CD14-positive monocyte (primary cell): ENCODE measurements around the gene B3GNT9. TPM values are rescaled to one million over a fixed set of nuclear protein-coding genes. Genes with fewer than 3 reads are reported as not detected.

Experiments used
- DNase-seq, 3 donors: peaks; one replicate each; pipeline ENCODE4 v3.0.0-alpha.2; 2011 to 2022
- H2AFZ ChIP-seq: 2 replicates; pipeline ENCODE4 v1.6.0; 2012; ENCODE audit warnings: mild to moderate bottlenecking, low read depth, low read length, inconsistent platforms; ENCODE audit not compliant: insufficient read depth, poor library complexity, severe bottlenecking
- H3K27ac ChIP-seq, 2 donors: 1 replicate in 1 of 2; 2 replicates in 1 of 2; pipeline ENCODE4 v1.5.1; 2012 to 2013; ENCODE audit warnings: low read length in 2 of 2, control low read depth in 1 of 2, inconsistent platforms in 1 of 2, low read depth in 1 of 2, mild to moderate bottlenecking in 1 of 2
- H3K27me3 ChIP-seq, 2 donors: one replicate each; pipeline versions ENCODE4 v1.6.0 to v1.6.1; 2011 to 2013; ENCODE audit warnings: low read length in 2 of 2; ENCODE audit not compliant: control insufficient read depth in 2 of 2, insufficient read depth in 2 of 2
- H3K36me3 ChIP-seq, 2 donors: replicated peaks in 1 of 2; 1 replicate in 1 of 2; 2 replicates in 1 of 2; pipeline versions ENCODE4 v1.5.1 to v1.6.1; 2012 to 2013; ENCODE audit warnings: low read length in 2 of 2, control low read depth in 1 of 2, inconsistent platforms in 1 of 2, mild to moderate bottlenecking in 1 of 2; ENCODE audit not compliant: insufficient read depth in 2 of 2, control insufficient read depth in 1 of 2
- H3K4me1 ChIP-seq, 2 donors: 1 replicate in 1 of 2; 2 replicates in 1 of 2; pipeline versions ENCODE4 v1.5.1 to v1.6.1; 2012 to 2013; ENCODE audit warnings: low read length in 2 of 2, control low read depth in 1 of 2, inconsistent platforms in 1 of 2, mild to moderate bottlenecking in 1 of 2, moderate library complexity in 1 of 2; ENCODE audit not compliant: insufficient read depth in 2 of 2, control insufficient read depth in 1 of 2
- H3K4me2 ChIP-seq: replicated peaks from 2 replicates; pipeline ENCODE3; 2012; ENCODE audit warnings: low read length, moderate library complexity, mild to moderate bottlenecking; ENCODE audit not compliant: poor library complexity, severe bottlenecking; ENCODE audit errors: extremely low read depth
- H3K4me3 ChIP-seq, 3 experiments: fragments of 200-600 bp in 1 of 3; sonication (generic) in 1 of 3; replicated peaks in 1 of 3; 1 replicate in 2 of 3; 2 replicates in 1 of 3; pipeline ENCODE4 v1.5.1; 2011 to 2013; ENCODE audit warnings: low read length in 3 of 3, mild to moderate bottlenecking in 3 of 3, control low read depth in 2 of 3, low read depth in 2 of 3, inconsistent platforms in 1 of 3, moderate library complexity in 1 of 3
- H3K79me2 ChIP-seq: 2 replicates; pipeline ENCODE4 v1.6.0; 2012; ENCODE audit warnings: mild to moderate bottlenecking, control low read depth, inconsistent platforms, low read length, moderate library complexity; ENCODE audit not compliant: insufficient read depth
- H3K9ac ChIP-seq: 2 replicates; pipeline ENCODE4 v1.6.0; 2017; ENCODE audit warnings: low read length, mild to moderate bottlenecking; ENCODE audit not compliant: insufficient read depth, poor library complexity, severe bottlenecking
- H3K9me3 ChIP-seq, 2 donors: replicated peaks in 1 of 2; 1 replicate in 1 of 2; 2 replicates in 1 of 2; pipeline versions ENCODE4 v1.5.1 to v1.6.1; 2012 to 2013; ENCODE audit warnings: low read length in 2 of 2, control low read depth in 1 of 2; ENCODE audit not compliant: control insufficient read depth in 1 of 2, insufficient read depth in 1 of 2
- H4K20me1 ChIP-seq: 2 replicates; pipeline ENCODE4 v1.6.0; 2012; ENCODE audit warnings: mild to moderate bottlenecking, low read length, control low read depth, moderate library complexity; ENCODE audit not compliant: insufficient read depth
- H3K27ac Mint-ChIP-seq, 7 donors: one replicate each; pipeline ENCODE4 v1.8.0; 2020; ENCODE audit warnings: mild to moderate bottlenecking in 7 of 7, mixed read lengths in 7 of 7, moderate library complexity in 6 of 7, inconsistent platforms in 2 of 7
- H3K27me3 Mint-ChIP-seq, 3 donors: one replicate each; pipeline ENCODE4 v1.8.0; 2021 to 2022; ENCODE audit warnings: low read depth in 3 of 3, mild to moderate bottlenecking in 3 of 3, mixed read lengths in 3 of 3, moderate library complexity in 3 of 3, inconsistent platforms in 1 of 3
- H3K36me3 Mint-ChIP-seq, 2 donors: one replicate each; pipeline ENCODE4 v1.8.0; 2020; ENCODE audit warnings: mixed read lengths in 2 of 2, inconsistent platforms in 1 of 2, mild to moderate bottlenecking in 1 of 2
- H3K4me1 Mint-ChIP-seq: one replicate; pipeline ENCODE4 v1.8.0; 2020; ENCODE audit warnings: mild to moderate bottlenecking, mixed read lengths
- H3K4me3 Mint-ChIP-seq, 2 donors: one replicate each; pipeline ENCODE4 v1.8.0; 2020; ENCODE audit warnings: mild to moderate bottlenecking in 2 of 2, mixed read lengths in 2 of 2, moderate library complexity in 1 of 2
- H3K9me3 Mint-ChIP-seq, 7 donors: one replicate each; pipeline ENCODE4 v1.8.0; 2020 to 2022; ENCODE audit warnings: mixed read lengths in 7 of 7, mild to moderate bottlenecking in 6 of 7, moderate library complexity in 6 of 7, inconsistent platforms in 2 of 7
- CTCF ChIP-seq: fragments of 200-600 bp; IDR thresholded peaks from one replicate; pipeline ENCODE4 v1.8.0; 2022; ENCODE audit warnings: antibody characterized with exemption, mild to moderate bottlenecking
- WGBS: methylation state at CpG from one replicate; pipeline ENCODE4 v1.1.5; 2013; ENCODE audit warnings: missing lambda C conversion rate; ENCODE audit not compliant: insufficient coverage; 5-methylcytosine and 5-hydroxymethylcytosine counted together
- intact Hi-C, 2 donors: fragments of 100-400 bp; cut with micrococcal nuclease; formaldehyde crosslinking; loops; one replicate each; pipeline versions ENCODE4 v1.15.0 to v1.15.1; 2023
- polyA plus RNA-seq, 3 donors: library from polyadenylated mRNA; depleted of rRNA in 1 of 3; unstranded in 2 of 3; stranded (reverse) in 1 of 3; fragments of 300-500 nt in 2 of 3; fragments of >200 nt in 1 of 3; fragmentation: Illumina TruSeq in 2 of 3; gene quantifications; 1 replicate in 2 of 3; 2 replicates in 1 of 3; pipeline ENCODE4 v1.2.3, GENCODE V29; 2012 to 2021

Gene B3GNT9
- polyA plus RNA-seq, 3 donors: 0.10 to 0.67 (median 0.20) TPM

- 98% methylated on average over 5 of the region's 9 CpGs for WGBS
- H3K9me3 Mint-ChIP-seq: peaks cover 0 to 1% (median 0%) of the 10 kb centered on the region in 7 donors
- Histone ChIP-seq H3K27me3 (no peaks in the 10 kb centered on the region), H3K4me1 (no peaks in the 10 kb centered on the region), H3K4me3 (no peak overlapping the region), H3K9ac (no peak overlapping the region), H3K27ac (no peak overlapping the region), H3K9me3 (no peaks in the 10 kb centered on the region), H3K79me2 (no peaks in the 10 kb centered on the region), H3K36me3 (peaks cover 95 to 100% of the 10 kb centered on the region in 2 donors), H2AFZ (no peak overlapping the region), H4K20me1 (peaks cover 81% of the 10 kb centered on the region), H3K4me2 (no peak overlapping the region)
- intact Hi-C loops: no loop called here
- no peak for TF ChIP-seq CTCF
- DNase-seq: no peak
- peaks cover 94 to 100% of the 10 kb centered on the region in 2 donors for H3K36me3 Mint-ChIP-seq
- H3K4me3 Mint-ChIP-seq: no peak overlapping the region
- H3K4me1 Mint-ChIP-seq: no peaks in the 10 kb centered on the region
- H3K27me3 Mint-ChIP-seq: peaks cover 0 to 2% (median 0%) of the 10 kb centered on the region in 3 donors
- no peak overlapping the region for H3K27ac Mint-ChIP-seq
Measured at GRCh38 chr16:67142342-67142741, 8.5 kb downstream of the B3GNT9 start.

DNA sequence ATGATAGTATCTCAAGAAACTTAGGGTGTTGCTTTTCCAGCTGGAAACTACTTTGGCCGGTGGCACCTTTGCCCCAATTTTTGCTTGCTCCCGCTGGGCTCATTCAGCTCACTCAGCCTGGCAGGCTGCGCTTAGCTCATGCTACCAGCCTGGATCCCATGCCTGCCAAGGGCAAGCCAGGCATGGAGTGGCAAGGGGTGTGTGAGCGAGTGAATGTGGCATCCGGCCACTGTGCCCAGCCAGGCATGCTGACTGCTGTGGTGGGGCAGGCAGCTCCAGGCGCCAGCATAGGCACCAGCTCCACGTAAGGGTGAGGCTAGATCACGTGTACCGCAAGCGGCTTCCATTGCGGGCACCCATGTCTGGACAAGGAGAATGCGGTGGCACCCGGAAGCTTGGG is 9.4 kb downstream of the B3GNT9 start:
- H3K4me2 ChIP-seq: no peak overlapping the region
- H2AFZ ChIP-seq: no peak overlapping the region
- no peak overlapping the region for H3K4me3 Mint-ChIP-seq
- H3K27ac Mint-ChIP-seq: no peak overlapping the region
- H3K79me2 ChIP-seq: no peaks in the 10 kb centered on the region
- no peaks in the 10 kb centered on the region for H3K9me3 ChIP-seq
- no peak overlapping the region for H3K9ac ChIP-seq
- no peak overlapping the region for H3K27ac ChIP-seq
- peaks cover 0 to 1% (median 0%) of the 10 kb centered on the region in 7 donors for H3K9me3 Mint-ChIP-seq
- peaks cover 0 to 2% (median 0%) of the 10 kb centered on the region in 3 donors for H3K27me3 Mint-ChIP-seq
- H3K36me3 ChIP-seq: peaks cover 94 to 100% of the 10 kb centered on the region in 2 donors
- H3K27me3 ChIP-seq: no peaks in the 10 kb centered on the region
- intact Hi-C loops: no loop called here
- no peak overlapping the region for H3K4me3 ChIP-seq
- 95% methylated on average over 13 of the region's 13 CpGs for WGBS
- H3K4me1 ChIP-seq: no peaks in the 10 kb centered on the region
- H3K4me1 Mint-ChIP-seq: no peaks in the 10 kb centered on the region
- TF ChIP-seq CTCF: no peak
- peaks cover 94 to 100% of the 10 kb centered on the region in 2 donors for H3K36me3 Mint-ChIP-seq
- no peak for DNase-seq
- H4K20me1 ChIP-seq: peaks cover 74% of the 10 kb centered on the region
